Activated naive CD4-positive, alpha-beta T cell treated with anti-CD3 and anti-CD28 coated beads, Interleukin-2, amount 50 U/mL, for 16 hours (primary cell): ENCODE measurements around the gene ACAP2.
A peak's percentile ranks its signal among the peaks of the same experiment; 100 is the strongest.
"Not testable (repeated sequence)": the region's sequence is repeated elsewhere in the genome, so short reads cannot be mapped to it uniquely, and the experiment has no call there.

Experiments used
- DNase-seq: peaks from one replicate; pipeline ENCODE4 v3.0.0-alpha.2; 2020

Gene ACAP2

GRCh38 chr3:195240171-195240701 is 202.6 kb downstream of the ACAP2 start:
- DNase-seq, result no peak

GRCh38 chr3:195239121-195239520 is 203.7 kb downstream of the ACAP2 start:
- DNase-seq, result no peak

- DNase-seq, result peak; percentile 1
These were observed 204.2 kb downstream of the ACAP2 start for GRCh38 chr3:195238586-195239118.

GRCh38 chr3:195238081-195238571 is 204.7 kb downstream of the ACAP2 start:
- DNase-seq, result no peak

GRCh38 chr3:195236801-195237570 is 205.8 kb downstream of the ACAP2 start:
- DNase-seq, result peak; percentile 2

GRCh38 chr3:195236076-195236798 is 206.6 kb downstream of the ACAP2 start:
- DNase-seq, result no peak

- no peak for DNase-seq
These were observed 212.6 kb downstream of the ACAP2 start for GRCh38 chr3:195230244-195230643.

- DNase-seq, result not testable (repeated sequence)
These were observed 213.9 kb downstream of the ACAP2 start for GRCh38 chr3:195228886-195229285.

GRCh38 chr3:195227871-195228270 is 214.9 kb downstream of the ACAP2 start:
- DNase-seq, result no peak

GRCh38 chr3:195226900-195227447 is 215.8 kb downstream of the ACAP2 start:
- DNase-seq, result no peak

GRCh38 chr3:195226445-195226844 is 216.4 kb downstream of the ACAP2 start:
- no peak for DNase-seq

GRCh38 chr3:195224980-195225580 is 217.7 kb downstream of the ACAP2 start:
- no peak for DNase-seq
